ENCODE results near the gene CABYR. TPM values are rescaled to one million over a fixed set of nuclear protein-coding genes. Genes with fewer than 3 reads are reported as not detected.

Gene CABYR
- total and polyA plus RNA-seq, 2 donors (not counting 1 experiment from before 2014, with no cell fraction given), result 7.3 to 14.0 TPM

DNA sequence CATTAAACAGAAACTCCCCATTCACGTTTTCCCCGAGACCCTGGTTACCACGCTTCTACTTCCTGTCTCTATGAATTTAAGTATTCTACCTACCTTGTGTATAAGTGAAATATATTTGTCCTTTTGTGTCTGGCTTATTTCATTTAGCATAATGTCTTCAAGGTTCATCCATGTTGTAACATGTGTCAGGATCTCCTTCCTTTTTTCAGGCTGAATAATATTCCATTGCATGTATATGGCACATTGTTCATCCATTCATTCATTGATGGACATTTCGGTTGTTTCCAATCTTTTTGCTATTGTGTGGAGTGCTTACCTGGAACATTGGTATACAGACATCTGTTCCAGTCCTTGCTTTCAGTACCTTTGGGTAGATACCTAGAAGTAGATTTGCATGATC, 18.2 kb upstream of the CABYR start:
- H3K79me2 ChIP-seq (ENCODE audit: control insufficient read depth, insufficient read depth, low read length), result no peaks in the 10 kb centered on the region
- H3K4me3 ChIP-seq (replicated peaks in 1 of 4; ENCODE audit: control extremely low read depth in 1 of 4, insufficient read depth in 1 of 4, low read depth in 3 of 4, low read length in 4 of 4), result no peak overlapping the region
- no peaks in the 10 kb centered on the region for H3K9me3 ChIP-seq (ENCODE audit: control insufficient read depth, insufficient read depth, low read depth, low read length)
- no peaks in the 10 kb centered on the region for H3K36me3 ChIP-seq (ENCODE audit: control insufficient read depth, insufficient read depth, low read length)
- no peak overlapping the region for H3K9ac ChIP-seq (ENCODE audit: insufficient read depth, low read length)
- TF ChIP-seq, protein P1, sequence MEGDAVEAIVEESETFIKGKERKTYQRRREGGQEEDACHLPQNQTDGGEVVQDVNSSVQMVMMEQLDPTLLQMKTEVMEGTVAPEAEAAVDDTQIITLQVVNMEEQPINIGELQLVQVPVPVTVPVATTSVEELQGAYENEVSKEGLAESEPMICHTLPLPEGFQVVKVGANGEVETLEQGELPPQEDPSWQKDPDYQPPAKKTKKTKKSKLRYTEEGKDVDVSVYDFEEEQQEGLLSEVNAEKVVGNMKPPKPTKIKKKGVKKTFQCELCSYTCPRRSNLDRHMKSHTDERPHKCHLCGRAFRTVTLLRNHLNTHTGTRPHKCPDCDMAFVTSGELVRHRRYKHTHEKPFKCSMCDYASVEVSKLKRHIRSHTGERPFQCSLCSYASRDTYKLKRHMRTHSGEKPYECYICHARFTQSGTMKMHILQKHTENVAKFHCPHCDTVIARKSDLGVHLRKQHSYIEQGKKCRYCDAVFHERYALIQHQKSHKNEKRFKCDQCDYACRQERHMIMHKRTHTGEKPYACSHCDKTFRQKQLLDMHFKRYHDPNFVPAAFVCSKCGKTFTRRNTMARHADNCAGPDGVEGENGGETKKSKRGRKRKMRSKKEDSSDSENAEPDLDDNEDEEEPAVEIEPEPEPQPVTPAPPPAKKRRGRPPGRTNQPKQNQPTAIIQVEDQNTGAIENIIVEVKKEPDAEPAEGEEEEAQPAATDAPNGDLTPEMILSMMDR (conservative IDR thresholded peaks at IDR 0.05 in 1 of 2, IDR thresholded peaks at IDR 0.05 in 1 of 2; ENCODE audit: low read depth in 1 of 2, low read length in 2 of 2), result no peak
- TF ChIP-seq EZH2 (IDR thresholded peaks at IDR 0.05; ENCODE audit: low read length, missing control alignments), result no peak
- H4K20me1 ChIP-seq (ENCODE audit: control insufficient read depth, extremely low read depth, insufficient read depth, low read length), result no peaks in the 10 kb centered on the region
- H3K27me3 ChIP-seq (ENCODE audit: control insufficient read depth, insufficient read depth, low read length), result no peaks in the 10 kb centered on the region
- no peak overlapping the region for H3K4me2 ChIP-seq (ENCODE audit: extremely low read depth, insufficient read depth, low read length)
- no peaks in the 10 kb centered on the region for H3K4me1 ChIP-seq (ENCODE audit: control insufficient read depth, extremely low read depth, insufficient read depth, low read length)
- H2AFZ ChIP-seq (ENCODE audit: low read length), result no peak overlapping the region
- no peak overlapping the region for H3K27ac ChIP-seq (ENCODE audit: insufficient read depth, low read length)
- DNase-seq (ENCODE audit: low read depth in 2 of 2), result no peak

DNA sequence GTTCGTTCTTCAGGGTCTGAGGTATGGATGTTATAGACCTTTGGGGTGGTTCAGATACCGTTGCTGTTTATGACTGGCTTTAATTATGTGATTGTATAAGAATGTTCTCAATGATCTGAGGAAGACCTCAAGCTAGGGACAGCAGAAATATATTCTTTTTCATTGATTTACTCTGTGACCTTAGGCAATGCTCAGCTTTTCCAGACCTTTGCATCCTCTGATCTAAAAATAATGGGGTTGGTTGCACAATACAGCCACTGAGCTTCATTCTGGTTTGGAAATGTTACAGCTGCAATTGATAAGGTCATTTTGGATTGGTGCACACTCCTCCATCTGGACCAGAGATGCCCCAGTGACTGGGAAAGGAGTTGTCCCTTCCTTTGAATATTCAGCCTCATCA, 17.2 kb upstream of the CABYR start:
- Histone ChIP-seq H3K9ac (ENCODE audit: insufficient read depth, low read length) (no peak overlapping the region), H2AFZ (ENCODE audit: low read length) (no peak overlapping the region)

DNA sequence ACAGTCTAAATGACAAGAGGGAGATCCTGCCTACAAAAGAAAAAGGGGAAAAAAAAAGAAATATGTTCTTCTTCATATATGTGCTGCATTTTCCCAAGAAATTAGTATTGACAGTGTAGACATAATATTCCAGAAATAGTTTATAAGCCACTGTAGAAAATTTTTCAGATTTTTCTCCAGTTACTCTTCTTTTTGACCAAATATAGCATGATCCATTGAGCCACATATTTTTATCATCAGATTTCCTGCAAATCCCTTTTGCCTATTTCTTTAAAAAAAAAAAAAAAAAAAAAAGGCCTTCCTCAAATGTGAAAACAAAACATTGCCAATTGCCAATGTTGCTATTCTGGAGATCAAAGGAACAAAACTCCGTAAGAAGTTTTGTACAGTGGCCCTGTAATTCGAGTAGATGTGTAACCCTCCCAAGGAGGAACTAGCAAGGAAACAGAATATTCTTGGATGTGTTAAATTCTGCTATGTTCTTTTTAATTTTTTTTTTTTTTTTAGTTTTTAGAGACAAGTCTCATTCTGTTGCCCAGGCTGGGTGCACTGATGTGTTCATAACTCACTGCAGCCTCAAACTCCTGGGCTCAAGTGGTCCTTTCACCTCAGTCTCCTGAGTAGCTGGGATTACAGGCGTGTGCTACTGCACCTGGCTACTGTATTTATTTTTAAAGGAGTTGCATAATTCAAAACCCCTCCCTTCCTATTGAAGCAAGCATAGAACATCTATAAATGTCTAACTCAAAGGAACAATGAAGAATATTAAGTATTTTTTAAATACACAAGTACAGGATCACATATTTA, 12.5 kb upstream of the CABYR start:
- Histone ChIP-seq H3K4me1 (ENCODE audit: control insufficient read depth, extremely low read depth, insufficient read depth, low read length) (no peaks in the 10 kb centered on the region), H3K4me3 (replicated peaks in 1 of 4; ENCODE audit: control extremely low read depth in 1 of 4, insufficient read depth in 1 of 4, low read depth in 3 of 4, low read length in 4 of 4) (no peak overlapping the region), H4K20me1 (ENCODE audit: control insufficient read depth, extremely low read depth, insufficient read depth, low read length) (no peaks in the 10 kb centered on the region), H3K4me2 (ENCODE audit: extremely low read depth, insufficient read depth, low read length) (no peak overlapping the region), H3K27me3 (ENCODE audit: control insufficient read depth, insufficient read depth, low read length) (no peaks in the 10 kb centered on the region), H3K36me3 (ENCODE audit: control insufficient read depth, insufficient read depth, low read length) (no peaks in the 10 kb centered on the region), H3K9ac (ENCODE audit: insufficient read depth, low read length) (no peak overlapping the region), H2AFZ (ENCODE audit: low read length) (no peak overlapping the region), H3K9me3 (ENCODE audit: control insufficient read depth, insufficient read depth, low read depth, low read length) (no peaks in the 10 kb centered on the region), H3K27ac (ENCODE audit: insufficient read depth, low read length) (no peak overlapping the region), H3K79me2 (ENCODE audit: control insufficient read depth, insufficient read depth, low read length) (no peaks in the 10 kb centered on the region)
- peak; percentile 33 to 40 for DNase-seq (ENCODE audit: low read depth in 2 of 2)
- TF ChIP-seq, protein P1 (conservative IDR thresholded peaks at IDR 0.05 in 1 of 2, IDR thresholded peaks at IDR 0.05 in 1 of 2; ENCODE audit: low read depth in 1 of 2, low read length in 2 of 2), result no peak
- no peak for TF ChIP-seq EZH2 (IDR thresholded peaks at IDR 0.05; ENCODE audit: low read length, missing control alignments)

More for the DNA sequence above, 17.2 kb upstream of the CABYR start:
- Histone ChIP-seq H3K36me3 (ENCODE audit: control insufficient read depth, insufficient read depth, low read length) (no peaks in the 10 kb centered on the region), H3K27me3 (ENCODE audit: control insufficient read depth, insufficient read depth, low read length) (no peaks in the 10 kb centered on the region), H3K4me3 (replicated peaks in 1 of 4; ENCODE audit: control extremely low read depth in 1 of 4, insufficient read depth in 1 of 4, low read depth in 3 of 4, low read length in 4 of 4) (no peak overlapping the region), H3K79me2 (ENCODE audit: control insufficient read depth, insufficient read depth, low read length) (no peaks in the 10 kb centered on the region), H3K4me1 (ENCODE audit: control insufficient read depth, extremely low read depth, insufficient read depth, low read length) (no peaks in the 10 kb centered on the region), H4K20me1 (ENCODE audit: control insufficient read depth, extremely low read depth, insufficient read depth, low read length) (no peaks in the 10 kb centered on the region), H3K9me3 (ENCODE audit: control insufficient read depth, insufficient read depth, low read depth, low read length) (no peaks in the 10 kb centered on the region), H3K27ac (ENCODE audit: insufficient read depth, low read length) (no peak overlapping the region), H3K4me2 (ENCODE audit: extremely low read depth, insufficient read depth, low read length) (no peak overlapping the region)
- DNase-seq (ENCODE audit: low read depth in 2 of 2), result no peak
- TF ChIP-seq EZH2 (IDR thresholded peaks at IDR 0.05; ENCODE audit: low read length, missing control alignments), result no peak
- TF ChIP-seq, protein P1 (conservative IDR thresholded peaks at IDR 0.05 in 1 of 2, IDR thresholded peaks at IDR 0.05 in 1 of 2; ENCODE audit: low read depth in 1 of 2, low read length in 2 of 2), result no peak

All from fibroblast of lung (primary cell).